ENCODE data around the gene CHMP1A.

The CHMP1A gene

GRCh38 chr16:89629827-89630610 is 27.5 kb downstream of the CHMP1A start:
- DNase-seq (ENCODE audit: insufficient read length, low spot score) (no peak), FAIRE-seq (no peak)

GRCh38 chr16:89624777-89625761 is 32.4 kb downstream of the CHMP1A start:
- DNase-seq (ENCODE audit: insufficient read length, low spot score) (no peak), FAIRE-seq (no peak)

DNA sequence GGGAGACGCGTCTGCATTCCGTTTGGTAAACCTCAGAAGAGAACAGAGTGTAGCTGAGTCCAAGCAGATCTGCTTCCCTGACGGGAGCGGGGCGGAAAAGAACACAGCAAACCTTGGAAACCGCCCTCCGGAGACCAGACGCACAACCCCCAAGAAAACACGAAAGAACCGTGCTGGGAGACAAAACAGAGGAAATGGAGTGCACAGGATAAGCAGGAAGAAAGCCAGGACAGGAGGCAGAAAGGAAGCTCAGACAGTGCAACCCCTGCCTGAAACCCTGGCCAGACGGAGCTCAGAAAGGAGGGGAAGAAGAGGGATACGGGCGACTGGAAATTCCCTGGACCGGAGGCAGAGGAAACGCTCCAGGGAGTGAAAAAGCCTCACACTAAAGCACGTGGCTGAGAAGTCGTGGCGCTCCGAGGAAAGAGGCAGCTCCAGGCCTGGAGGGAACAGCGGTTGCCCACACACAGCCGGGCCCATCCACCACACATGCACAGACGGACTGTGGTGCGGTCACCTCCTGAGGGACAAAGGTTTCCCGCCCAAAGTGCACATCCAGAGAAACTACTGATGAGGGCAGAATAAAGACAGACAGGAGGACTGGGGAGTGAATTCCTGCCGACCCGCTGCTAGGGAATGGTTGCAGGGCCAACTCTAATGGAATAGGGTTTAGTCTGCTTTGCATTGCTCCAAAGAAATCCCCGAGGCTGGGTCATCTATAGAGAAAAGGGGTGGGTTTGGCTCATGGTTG is 33.8 kb downstream of the CHMP1A start:
- DNase-seq (ENCODE audit: insufficient read length, low spot score) (no peak), FAIRE-seq (no peak)

- no peak for FAIRE-seq
- DNase-seq (ENCODE audit: insufficient read length, low spot score) = no peak
Measured at GRCh38 chr16:89621698-89622409, 35.7 kb downstream of the CHMP1A start.

- FAIRE-seq = no peak
- no peak for DNase-seq (ENCODE audit: insufficient read length, low spot score)
Measured at GRCh38 chr16:89621136-89621697, 36.3 kb downstream of the CHMP1A start.

- FAIRE-seq (no peak), DNase-seq (ENCODE audit: insufficient read length, low spot score) (no peak)
Measured at GRCh38 chr16:89620406-89620841, 37.1 kb downstream of the CHMP1A start.

GRCh38 chr16:89619840-89620239 is 37.7 kb downstream of the CHMP1A start:
- DNase-seq (ENCODE audit: insufficient read length, low spot score) (no peak), FAIRE-seq (no peak)

GRCh38 chr16:89618109-89618998 is 39.2 kb downstream of the CHMP1A start:
- DNase-seq (ENCODE audit: insufficient read length, low spot score) (no peak), FAIRE-seq (no peak)

DNA sequence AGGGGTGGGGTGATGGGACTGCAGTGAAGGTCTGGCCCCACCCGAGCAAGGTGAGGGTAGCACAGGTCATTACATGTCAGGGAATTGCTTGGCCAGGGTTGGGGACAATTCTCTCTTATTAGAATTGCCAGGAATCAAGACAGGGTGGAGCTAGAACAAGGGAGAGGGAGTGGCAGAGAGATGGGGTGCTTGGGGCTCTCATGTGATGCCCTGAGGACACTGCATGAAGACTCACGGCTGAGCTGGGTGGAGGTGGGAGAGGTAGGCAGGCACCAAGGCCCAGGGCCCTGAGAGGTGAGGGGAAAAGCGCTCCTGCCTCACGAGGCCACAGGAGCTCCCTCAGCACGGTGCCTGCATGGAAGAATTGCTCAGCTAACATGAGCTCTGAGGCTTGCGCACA is 40.5 kb downstream of the CHMP1A start:
- FAIRE-seq (no peak), DNase-seq (ENCODE audit: insufficient read length, low spot score) (no peak)

DNA sequence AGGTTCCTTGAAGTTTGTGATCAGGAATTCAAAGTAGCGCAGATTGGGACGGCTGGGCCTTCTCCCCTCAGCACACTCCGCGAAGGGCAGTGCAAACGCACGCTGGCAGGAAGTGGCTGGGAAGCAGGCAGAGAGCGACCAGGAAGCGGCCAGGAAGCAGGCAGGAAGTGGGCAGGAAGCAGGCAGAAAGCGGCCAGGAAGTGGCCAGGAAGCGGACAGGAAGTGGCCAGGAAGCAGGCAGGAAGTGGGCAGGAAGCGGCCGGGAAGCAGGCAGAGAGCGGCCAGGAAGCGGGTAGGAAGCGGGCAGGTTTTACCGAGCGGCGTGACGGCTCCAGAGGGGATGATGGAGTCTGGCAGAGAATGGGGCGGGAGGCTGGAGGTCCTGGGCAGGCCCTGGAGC is 40.9 kb downstream of the CHMP1A start:
- FAIRE-seq = no peak

GRCh38 chr16:89615596-89616090 is 41.9 kb downstream of the CHMP1A start:
- peak; percentile 53 for DNase-seq (ENCODE audit: insufficient read length, low spot score)

More for the DNA sequence above, 40.9 kb downstream of the CHMP1A start:
- no peak for DNase-seq (ENCODE audit: insufficient read length, low spot score)

GRCh38 chr16:89615176-89615575 is 42.3 kb downstream of the CHMP1A start:
- DNase-seq (ENCODE audit: insufficient read length, low spot score) = no peak
- FAIRE-seq = no peak

More at GRCh38 chr16:89615596-89616090, 41.9 kb downstream of the CHMP1A start:
- no peak for FAIRE-seq

DNA sequence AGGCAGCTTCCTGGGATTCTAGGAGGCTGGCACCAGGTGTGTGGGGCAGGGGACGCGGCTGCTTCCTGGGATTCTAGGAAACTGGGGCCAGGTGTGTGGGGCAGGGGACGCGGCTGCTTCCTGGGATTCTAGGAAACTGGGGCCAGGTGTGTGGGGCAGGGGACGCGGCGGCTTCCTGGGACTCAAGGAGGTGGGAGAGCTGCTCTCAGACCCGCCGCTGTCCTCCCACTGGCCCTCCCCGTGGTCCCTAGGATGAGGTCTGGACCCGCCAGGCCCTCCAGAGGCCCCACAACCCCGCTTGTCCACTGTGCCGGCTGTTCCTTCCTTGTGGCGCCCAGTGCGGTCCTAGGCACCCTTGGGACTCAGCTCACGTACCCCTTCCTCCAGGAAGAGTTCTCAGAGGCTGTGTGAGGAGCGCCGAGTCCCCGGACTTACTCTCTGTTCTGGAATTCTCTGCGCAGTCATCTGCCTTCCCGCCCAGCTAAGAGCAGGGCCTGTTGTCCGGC is 43.5 kb downstream of the CHMP1A start:
- no peak for FAIRE-seq
- no peak for DNase-seq (ENCODE audit: insufficient read length, low spot score)

GRCh38 chr16:89613231-89613953 is 44.1 kb downstream of the CHMP1A start, which contains the start of gene DPEP1:
Gene DPEP1 (plus strand): TSS chr16:89613642. CDS start chr16:89630411, 16,769 bp downstream.
- FAIRE-seq (no peak), DNase-seq (ENCODE audit: insufficient read length, low spot score) (no peak)

- no peak for FAIRE-seq
- DNase-seq (ENCODE audit: insufficient read length, low spot score) = no peak
Measured at GRCh38 chr16:89612415-89613166, 44.9 kb downstream of the CHMP1A start.

- no peak for FAIRE-seq
Measured at GRCh38 chr16:89610108-89610453, 47.4 kb downstream of the CHMP1A start.

More at GRCh38 chr16:89610108-89610453, 47.4 kb downstream of the CHMP1A start:
- DNase-seq (ENCODE audit: insufficient read length, low spot score) = no peak

Data from GM19239 (cell line).